Parathyroid adenoma (tissue), 2 donors: ENCODE measurements around the gene G2E3.

Experiments
- H2AFZ ChIP-seq: fragments of 300-600 bp; sonication (generic); one replicate; pipeline ENCODE4 v1.7.0; 2017; ENCODE audit warnings: antibody characterized with exemption, mild to moderate bottlenecking
- H3K27ac ChIP-seq: fragments of 300-600 bp; sonication (generic); one replicate; pipeline ENCODE4 v1.7.0; 2017
- H3K27me3 ChIP-seq: fragments of 300-600 bp; sonication (generic); one replicate; pipeline ENCODE4 v1.7.0; 2017; ENCODE audit warnings: low read length; ENCODE audit not compliant: control insufficient read depth, insufficient read depth
- H3K36me3 ChIP-seq: fragments of 300-600 bp; sonication (generic); one replicate; pipeline ENCODE4 v1.7.0; 2017; ENCODE audit warnings: low read length; ENCODE audit not compliant: control insufficient read depth, insufficient read depth
- H3K4me1 ChIP-seq: fragments of 300-600 bp; sonication (generic); one replicate; pipeline ENCODE4 v1.7.0; 2017; ENCODE audit warnings: control low read depth
- H3K4me2 ChIP-seq: fragments of 300-600 bp; sonication (generic); one replicate; pipeline ENCODE4 v1.7.0; 2017; ENCODE audit warnings: low read length
- H3K4me3 ChIP-seq: fragments of 300-600 bp; sonication (generic); one replicate; pipeline ENCODE4 v1.7.0; 2017; ENCODE audit warnings: low read depth, low read length
- H3K79me2 ChIP-seq: fragments of 300-600 bp; sonication (generic); one replicate; pipeline ENCODE4 v1.7.0; 2017; ENCODE audit warnings: control low read depth
- H3K9ac ChIP-seq: fragments of 300-600 bp; sonication (generic); one replicate; pipeline ENCODE4 v1.7.0; 2017; ENCODE audit warnings: mild to moderate bottlenecking
- H3K9me3 ChIP-seq: fragments of 300-600 bp; sonication (generic); one replicate; pipeline ENCODE4 v1.7.0; 2017; ENCODE audit warnings: low read length; ENCODE audit not compliant: control insufficient read depth
- CTCF ChIP-seq: fragments of 300-600 bp; sonication (generic); IDR thresholded peaks from one replicate; pipeline ENCODE4 v1.7.0; 2017; ENCODE audit warnings: antibody characterized with exemption, mild to moderate bottlenecking
- donor health status: primary hyperparathyroidism.

Gene G2E3

GRCh38 chr14:30559638-30560091, 707 bp downstream of the G2E3 start:
- H3K27me3 ChIP-seq: no peaks in the 10 kb centered on the region
- H3K27ac ChIP-seq: no peak overlapping the region
- peaks cover 27% of the 10 kb centered on the region for H3K79me2 ChIP-seq
- no peaks in the 10 kb centered on the region for H3K4me1 ChIP-seq
- H3K4me2 ChIP-seq: peak overlapping the region; percentile 73
- no peak for TF ChIP-seq CTCF
- peak overlapping the region; percentile 80 for H2AFZ ChIP-seq
- H3K9me3 ChIP-seq: no peaks in the 10 kb centered on the region
- no peaks in the 10 kb centered on the region for H3K36me3 ChIP-seq
- H3K4me3 ChIP-seq: peak overlapping the region; percentile 80
- no peak overlapping the region for H3K9ac ChIP-seq

- H3K36me3 ChIP-seq: no peaks in the 10 kb centered on the region
- H3K27me3 ChIP-seq: no peaks in the 10 kb centered on the region
- no peak for TF ChIP-seq CTCF
- no peak overlapping the region for H3K9ac ChIP-seq
- peaks cover 29% of the 10 kb centered on the region for H3K79me2 ChIP-seq
- no peak overlapping the region for H3K27ac ChIP-seq
- H3K4me1 ChIP-seq: no peaks in the 10 kb centered on the region
- no peak overlapping the region for H2AFZ ChIP-seq
- H3K9me3 ChIP-seq: no peaks in the 10 kb centered on the region
- H3K4me3 ChIP-seq: no peak overlapping the region
- no peak overlapping the region for H3K4me2 ChIP-seq
These were observed 1.6 kb downstream of the G2E3 start for GRCh38 chr14:30560581-30560980.

GRCh38 chr14:30564235-30564867, 5.4 kb downstream of the G2E3 start:
- peaks cover 41% of the 10 kb centered on the region for H3K79me2 ChIP-seq
- no peak overlapping the region for H3K4me2 ChIP-seq
- H2AFZ ChIP-seq: no peak overlapping the region
- no peaks in the 10 kb centered on the region for H3K27me3 ChIP-seq
- H3K4me3 ChIP-seq: no peak overlapping the region
- H3K4me1 ChIP-seq: no peaks in the 10 kb centered on the region
- TF ChIP-seq CTCF: no peak
- H3K9me3 ChIP-seq: no peaks in the 10 kb centered on the region
- no peak overlapping the region for H3K27ac ChIP-seq
- no peak overlapping the region for H3K9ac ChIP-seq
- no peaks in the 10 kb centered on the region for H3K36me3 ChIP-seq

GRCh38 chr14:30564868-30565248, 5.9 kb downstream of the G2E3 start:
- H3K9me3 ChIP-seq: no peaks in the 10 kb centered on the region
- no peaks in the 10 kb centered on the region for H3K36me3 ChIP-seq
- no peak overlapping the region for H3K4me2 ChIP-seq
- H3K27ac ChIP-seq: no peak overlapping the region
- TF ChIP-seq CTCF: no peak
- H3K27me3 ChIP-seq: no peaks in the 10 kb centered on the region
- H3K4me1 ChIP-seq: peaks cover 4% of the 10 kb centered on the region
- peaks cover 41% of the 10 kb centered on the region for H3K79me2 ChIP-seq
- H3K4me3 ChIP-seq: no peak overlapping the region
- H3K9ac ChIP-seq: no peak overlapping the region
- no peak overlapping the region for H2AFZ ChIP-seq
